Pulmonary artery endothelial cell (primary cell): ENCODE results near the gene CACNB4. TPM values are rescaled to one million over a fixed set of nuclear protein-coding genes. Genes with fewer than 3 reads are reported as not detected.
"Not testable (repeated sequence)": the region's sequence is repeated elsewhere in the genome, so short reads cannot be mapped to it uniquely, and the experiment has no call there.

Source experiments
- DNase-seq: peaks from one replicate; pipeline ENCODE4 v3.0.0-alpha.2; 2011; ENCODE audit warnings: low read depth, low spot score
- total RNA-seq: library from RNA; depleted of rRNA; stranded (reverse); fragments of >200 nt; gene quantifications from 2 replicates; pipeline ENCODE4 v1.2.3, GENCODE V29; 2014

The CACNB4 gene
- total RNA-seq, 1 donor from 2014 or later, result 0.13 TPM

- DNase-seq, result no peak
Measured at GRCh38 chr2:152024477-152024876, 74.4 kb downstream of the CACNB4 start.

DNA sequence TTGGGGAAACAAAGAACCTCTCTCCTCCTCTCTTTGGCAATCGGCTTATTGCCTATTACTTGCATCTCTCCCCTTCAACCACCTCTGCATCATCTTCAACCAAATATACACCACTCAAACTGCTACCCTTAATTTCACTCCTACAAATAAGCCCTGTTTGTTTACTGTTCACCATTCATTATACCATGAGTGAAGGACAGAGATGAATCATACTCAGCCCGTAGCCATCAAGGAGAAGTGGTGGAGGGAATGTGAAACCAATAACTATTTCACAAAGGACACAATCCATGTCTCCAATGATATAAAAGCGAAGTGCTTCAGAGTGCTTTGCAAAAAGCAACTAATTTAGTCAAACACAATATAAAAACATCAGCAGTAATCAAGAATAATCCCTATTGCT lies 76.8 kb downstream of the CACNB4 start:
- DNase-seq, result no peak

GRCh38 chr2:152021001-152021400 lies 77.8 kb downstream of the CACNB4 start:
- not testable (repeated sequence) for DNase-seq

DNA sequence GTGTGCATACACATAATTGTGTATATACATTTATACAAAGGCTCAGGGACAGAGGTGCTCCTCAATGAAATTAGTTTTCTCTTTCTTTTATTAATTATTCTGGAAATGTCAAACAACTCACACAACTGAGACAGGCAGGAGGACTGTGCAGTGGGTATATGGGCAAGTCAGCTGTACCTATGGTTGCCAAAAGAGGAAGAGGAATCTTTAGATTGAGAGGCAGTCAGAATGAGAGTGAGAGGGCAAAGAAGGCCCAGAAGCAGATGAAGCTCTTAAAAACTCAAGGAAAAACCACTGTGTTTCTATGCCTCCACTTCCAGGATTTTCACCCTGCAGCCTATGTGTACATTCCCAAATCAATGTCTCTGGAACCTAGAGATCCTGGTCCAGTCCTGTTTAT lies 79.1 kb downstream of the CACNB4 start:
- DNase-seq, result no peak

GRCh38 chr2:152016181-152017120 lies 82.4 kb downstream of the CACNB4 start:
- DNase-seq, result no peak

- DNase-seq, result no peak
Measured at GRCh38 chr2:152015552-152015951, 83.3 kb downstream of the CACNB4 start.

DNA sequence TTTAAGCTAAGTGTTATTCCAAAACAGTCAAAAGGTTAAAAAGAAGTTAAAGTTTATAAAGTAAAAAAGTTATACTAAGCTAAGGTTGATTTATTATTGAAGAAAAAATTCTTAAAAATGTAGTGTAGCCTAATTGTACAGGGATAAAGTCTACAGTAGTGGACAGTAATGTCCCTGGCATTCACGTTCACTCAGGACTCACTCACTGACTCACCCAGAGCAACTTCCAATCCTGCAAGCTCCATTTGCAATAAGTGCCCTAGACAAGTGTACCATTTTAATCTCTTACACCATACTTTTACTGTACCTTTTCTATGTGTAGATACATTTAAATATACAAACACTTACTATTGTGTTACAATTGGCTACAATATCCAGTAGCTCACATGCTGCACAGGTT lies 86.1 kb downstream of the CACNB4 start:
- no peak for DNase-seq

DNA sequence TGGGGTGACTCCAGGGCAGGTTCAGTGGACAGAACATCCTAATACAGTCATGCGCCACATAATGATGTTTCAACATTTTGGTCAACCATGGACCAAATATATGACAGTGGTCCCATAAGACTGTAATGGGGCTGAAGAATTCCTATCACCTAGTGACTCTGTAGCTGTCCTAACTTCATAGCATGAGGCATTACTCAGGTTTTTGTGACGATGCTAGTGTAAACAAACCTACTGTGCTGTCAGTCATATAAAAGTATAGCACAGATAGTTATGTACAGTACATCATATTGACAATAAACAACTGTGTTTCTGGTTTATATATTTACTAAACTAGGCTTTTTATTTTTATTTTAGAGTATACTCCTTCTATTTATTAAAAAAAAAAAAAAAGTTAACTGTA lies 87.1 kb downstream of the CACNB4 start:
- no peak for DNase-seq

DNA sequence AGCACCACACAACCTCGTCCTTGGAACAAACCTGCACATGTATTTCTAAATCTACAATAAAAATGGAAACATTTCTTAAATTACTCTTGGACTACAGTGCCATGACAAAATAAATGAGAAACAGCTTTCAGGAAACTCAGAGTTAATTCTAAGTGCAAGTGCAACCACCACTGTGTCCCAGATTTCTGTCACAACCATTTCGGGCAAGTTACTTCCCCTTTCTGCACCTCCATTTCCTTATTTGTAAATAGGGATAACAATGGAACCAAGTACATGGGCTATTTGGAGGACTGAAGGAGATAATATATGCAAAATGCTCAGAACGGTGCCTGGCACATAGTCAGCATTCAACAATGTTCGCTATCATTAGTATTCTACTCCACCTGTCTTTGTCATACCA lies 93.2 kb downstream of the CACNB4 start:
- DNase-seq, result no peak

- DNase-seq, result not testable (repeated sequence)
Measured at GRCh38 chr2:152003283-152003682, 95.6 kb downstream of the CACNB4 start.

DNA sequence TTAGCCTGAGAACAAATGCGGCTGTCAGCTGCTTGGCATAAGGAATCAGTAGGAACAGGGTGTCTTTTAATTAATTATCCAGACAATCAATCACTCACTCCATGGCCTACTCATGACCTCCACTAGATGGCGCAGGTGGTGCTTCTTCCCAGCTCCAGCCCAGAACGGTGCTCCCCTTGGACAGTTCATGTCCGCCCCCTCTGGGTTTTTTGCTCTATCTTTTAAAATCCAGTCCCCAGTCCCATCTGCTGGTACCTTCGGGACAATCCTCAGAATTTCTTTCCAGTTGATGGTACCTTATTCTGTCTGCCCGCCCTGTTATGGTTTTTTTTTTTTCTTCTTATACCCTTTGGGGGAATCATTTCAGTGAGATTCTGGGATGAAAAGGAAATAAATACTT lies 99.8 kb downstream of the CACNB4 start:
- DNase-seq, result no peak

GRCh38 chr2:151996243-151997003 lies 102.4 kb downstream of the CACNB4 start:
- DNase-seq, result no peak

GRCh38 chr2:151995161-151995557 lies 103.7 kb downstream of the CACNB4 start:
- DNase-seq, result no peak

- DNase-seq, result not testable (repeated sequence)
Measured at GRCh38 chr2:151994178-151994577, 104.7 kb downstream of the CACNB4 start.

DNA sequence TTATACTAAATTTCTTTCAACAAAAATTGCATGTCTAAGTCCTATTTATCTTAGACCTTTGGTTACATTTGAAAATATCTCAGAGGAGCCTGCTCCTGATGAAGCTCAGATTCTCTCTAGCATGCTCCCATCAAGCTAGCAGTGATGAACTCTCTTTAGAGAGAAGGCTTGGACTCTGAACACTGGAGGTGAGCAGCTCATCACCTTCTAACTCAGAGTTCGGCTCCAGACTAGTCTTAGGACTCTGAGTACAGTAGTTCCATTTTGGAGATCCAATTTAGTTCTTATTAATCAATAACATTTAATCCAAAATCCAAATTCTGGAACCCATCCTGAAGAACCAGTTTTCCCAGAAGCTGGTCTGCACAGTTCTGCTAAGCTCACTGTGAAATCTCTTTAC lies 107.8 kb downstream of the CACNB4 start:
- no peak for DNase-seq

GRCh38 chr2:151989378-151989777 lies 109.5 kb downstream of the CACNB4 start:
- DNase-seq, result no peak

- DNase-seq, result no peak
Measured at GRCh38 chr2:151987484-151987883, 111.4 kb downstream of the CACNB4 start.

DNA sequence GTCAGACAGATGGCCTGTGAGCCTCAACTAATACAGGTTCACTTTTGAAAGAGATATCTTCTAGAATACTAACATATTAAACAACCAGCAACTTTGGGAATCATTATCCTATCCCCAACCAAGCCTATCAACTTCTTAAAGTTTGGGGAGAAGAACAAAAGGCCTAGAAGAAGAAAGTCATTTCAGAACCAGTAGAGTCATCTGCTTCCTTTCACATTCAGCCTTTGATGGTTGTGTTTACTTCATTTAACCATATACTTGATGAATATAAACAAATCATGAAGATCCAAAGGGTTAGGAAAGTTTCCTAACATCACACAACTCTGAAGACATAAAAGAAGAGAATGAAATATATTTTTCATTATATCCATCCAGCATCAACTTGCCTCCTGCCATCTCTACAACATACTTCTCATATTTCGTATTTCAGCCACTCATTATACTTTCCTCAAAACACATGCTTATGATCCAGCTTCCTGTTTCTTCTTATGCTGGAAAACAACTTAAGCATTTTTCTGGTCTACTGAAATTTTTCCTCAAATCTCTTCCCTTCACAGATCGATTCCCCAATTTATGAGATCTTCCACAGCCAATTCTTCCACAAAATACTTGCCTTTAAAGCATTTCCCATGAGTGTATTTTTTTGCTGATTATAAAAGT lies 114.3 kb downstream of the CACNB4 start:
- DNase-seq, result no peak

- DNase-seq, result no peak
Measured at GRCh38 chr2:151983221-151983620, 115.6 kb downstream of the CACNB4 start.

- no peak for DNase-seq
Measured at GRCh38 chr2:151981886-151982285, 117.0 kb downstream of the CACNB4 start.

DNA sequence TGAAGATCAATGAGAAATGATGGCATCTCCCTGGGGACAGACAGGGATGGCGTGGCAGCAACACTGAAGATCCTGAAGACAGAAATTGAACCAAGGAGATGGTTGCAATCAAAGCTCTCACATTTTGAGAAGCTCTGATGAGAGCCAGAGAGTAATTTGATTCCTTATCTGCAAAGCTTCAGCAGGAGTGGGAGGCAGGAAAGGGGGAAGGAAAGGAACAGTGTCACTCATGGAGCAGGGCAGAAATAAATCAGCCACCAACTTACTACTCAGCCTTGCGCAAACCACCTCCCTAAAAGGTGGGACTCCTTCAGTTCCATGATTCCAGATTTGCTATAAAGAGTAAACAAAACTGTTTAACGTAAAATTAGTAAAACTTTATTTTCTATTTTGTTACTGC lies 119.2 kb downstream of the CACNB4 start:
- DNase-seq, result no peak

DNA sequence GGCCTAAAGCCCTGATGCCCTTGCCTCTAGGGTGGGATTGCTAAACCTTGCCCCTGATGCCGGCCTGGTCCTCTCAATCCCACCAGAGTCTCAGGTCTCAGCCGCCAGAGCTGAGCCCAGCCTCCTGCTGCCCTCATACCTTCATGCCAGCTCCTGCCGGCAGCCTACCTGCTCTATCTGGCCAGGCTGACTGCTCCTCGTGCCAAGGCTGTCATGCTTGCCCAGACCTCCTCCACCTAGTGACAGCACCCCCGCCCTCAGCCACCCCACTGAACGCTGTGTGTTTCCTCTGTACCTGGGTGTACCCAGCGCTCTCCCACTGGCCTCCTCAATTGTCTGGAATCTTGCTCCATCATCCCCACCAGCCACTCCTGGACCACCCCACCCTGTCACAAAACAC lies 120.1 kb downstream of the CACNB4 start:
- DNase-seq, result no peak
